HEK293 (cell line): Measurements from ENCODE around the gene SHLD1.
A peak's percentile ranks its signal among the peaks of the same experiment; 100 is the strongest.

Experiments used
- CTCF ChIA-PET: fragments of 350-600 bp; formaldehyde crosslinking; extraction: SDS; loops from one replicate; lab custom pipeline; 2021; ENCODE audit warnings: antibody characterized with exemption; lab: Yijun Ruan, JAX
- POLR2A ChIA-PET: fragments of 300-600 bp; formaldehyde crosslinking; extraction: SDS; loops from one replicate; lab custom pipeline; 2020; ENCODE audit warnings: antibody characterized with exemption, inconsistent platforms; lab: Yijun Ruan, JAX
- H3K27ac ChIP-seq: fragments of 200-500 bp; sonication (Bioruptor generic); 2 replicates; pipeline ENCODE4 v1.5.1; 2014; ENCODE audit warnings: low read depth, low read length, control low read depth, inconsistent platforms; ENCODE audit errors: extremely low read depth
- H3K36me3 ChIP-seq, 2 experiments: fragments of 200-500 bp in 1 of 2; sonication (Bioruptor generic) in 1 of 2; 1 replicate in 1 of 2; 2 replicates in 1 of 2; pipeline ENCODE4 v1.5.1; 2014 to 2017; ENCODE audit warnings: inconsistent platforms in 2 of 2, low read length in 2 of 2; ENCODE audit not compliant: control insufficient read depth in 2 of 2, insufficient read depth in 1 of 2
- H3K4me1 ChIP-seq: fragments of 200-500 bp; sonication (Bioruptor generic); 2 replicates; pipeline ENCODE4 v1.5.1; 2014; ENCODE audit warnings: mild to moderate bottlenecking, low read length, inconsistent platforms; ENCODE audit not compliant: control insufficient read depth, insufficient read depth
- H3K4me3 ChIP-seq: 2 replicates; pipeline ENCODE4 v1.5.1; 2011; ENCODE audit warnings: low read depth, mild to moderate bottlenecking, control low read depth, low read length, moderate library complexity
- H3K9me3 ChIP-seq: fragments of 200-500 bp; sonication (Bioruptor generic); 2 replicates; pipeline ENCODE4 v1.5.1; 2014; ENCODE audit warnings: low read depth, low read length, inconsistent platforms; ENCODE audit not compliant: control insufficient read depth, insufficient read depth
- GLIS1 ChIP-seq: fragments of 450-650 bp; formaldehyde crosslinking; IDR thresholded peaks from 2 replicates; pipeline ENCODE4 v1.5.1; 2016; ENCODE audit warnings: missing biosample characterization, missing genetic modification characterization
- HOXD13 ChIP-seq: sonication (generic); formaldehyde crosslinking; IDR thresholded peaks from 2 replicates; pipeline ENCODE4 v1.8.0; 2022; ENCODE audit warnings: missing genetic modification reagents, borderline replicate concordance
- IKZF3 ChIP-seq: fragments of 450-650 bp; IDR thresholded peaks from 2 replicates; pipeline ENCODE4 v1.5.0; 2018; ENCODE audit warnings: missing biosample characterization, mild to moderate bottlenecking, missing genetic modification characterization, moderate library complexity
- KLF1 ChIP-seq: fragments of 450-650 bp; formaldehyde crosslinking; IDR thresholded peaks from 2 replicates; pipeline ENCODE4 v1.5.1; 2016; ENCODE audit warnings: missing biosample characterization, missing genetic modification characterization
- KLF10 ChIP-seq: fragments of 450-650 bp; IDR thresholded peaks from 2 replicates; pipeline ENCODE4 v1.5.1; 2018; ENCODE audit warnings: missing biosample characterization, mild to moderate bottlenecking, missing genetic modification characterization
- KLF8 ChIP-seq: fragments of 450-650 bp; formaldehyde crosslinking; IDR thresholded peaks from 2 replicates; pipeline ENCODE4 v1.5.1; 2016; ENCODE audit warnings: missing biosample characterization, missing genetic modification characterization
- PBX3 ChIP-seq: sonication (generic); formaldehyde crosslinking; IDR thresholded peaks from 2 replicates; pipeline ENCODE4 v1.8.1; 2022; ENCODE audit warnings: mild to moderate bottlenecking, moderate library complexity, missing genetic modification reagents
- REPIN1 ChIP-seq: fragments of 450-650 bp; formaldehyde crosslinking; IDR thresholded peaks from 2 replicates; pipeline ENCODE4 v1.5.1; 2017; ENCODE audit warnings: missing biosample characterization, missing genetic modification characterization, low read depth
- SCRT1 ChIP-seq: fragments of 450-650 bp; formaldehyde crosslinking; IDR thresholded peaks from 2 replicates; pipeline ENCODE4 v1.5.1; 2016; ENCODE audit warnings: missing biosample characterization, missing genetic modification characterization, borderline replicate concordance
- TSHZ1 ChIP-seq: fragments of 450-650 bp; formaldehyde crosslinking; IDR thresholded peaks from 2 replicates; pipeline ENCODE4 v1.5.1; 2016; ENCODE audit warnings: missing biosample characterization, missing genetic modification characterization, borderline replicate concordance
- ZBTB20 ChIP-seq: fragments of 450-650 bp; formaldehyde crosslinking; IDR thresholded peaks from 2 replicates; pipeline ENCODE4 v1.5.1; 2016; ENCODE audit warnings: missing biosample characterization, missing genetic modification characterization
- ZIC2 ChIP-seq: fragments of 450-650 bp; formaldehyde crosslinking; IDR thresholded peaks from 2 replicates; pipeline ENCODE4 v1.5.1; 2016; ENCODE audit warnings: missing biosample characterization, missing genetic modification characterization
- ZNF114 ChIP-seq: fragments of 450-650 bp; formaldehyde crosslinking; IDR thresholded peaks from 2 replicates; pipeline ENCODE4 v1.5.0; 2017; ENCODE audit warnings: missing biosample characterization, missing genetic modification characterization
- ZNF184 ChIP-seq: fragments of 450-650 bp; IDR thresholded peaks from 2 replicates; pipeline ENCODE4 v1.5.1; 2018; ENCODE audit warnings: missing biosample characterization, mild to moderate bottlenecking, missing genetic modification characterization
- ZNF239 ChIP-seq: fragments of 450-650 bp; formaldehyde crosslinking; IDR thresholded peaks from 2 replicates; pipeline ENCODE4 v1.5.1; 2016; ENCODE audit warnings: missing biosample characterization, missing genetic modification characterization
- ZNF350 ChIP-seq: fragments of 450-650 bp; formaldehyde crosslinking; IDR thresholded peaks from 2 replicates; pipeline ENCODE4 v1.5.0; 2017; ENCODE audit warnings: missing biosample characterization, mild to moderate bottlenecking, missing genetic modification characterization
- ZNF416 ChIP-seq: fragments of 450-650 bp; formaldehyde crosslinking; IDR thresholded peaks from 2 replicates; pipeline ENCODE4 v1.5.1; 2016; ENCODE audit warnings: missing biosample characterization, missing genetic modification characterization
- ZNF449 ChIP-seq: fragments of 450-650 bp; formaldehyde crosslinking; IDR thresholded peaks from 2 replicates; pipeline ENCODE4 v1.5.1; 2017; ENCODE audit warnings: missing biosample characterization, mild to moderate bottlenecking, missing genetic modification characterization, moderate library complexity
- ZNF510 ChIP-seq: fragments of 450-650 bp; formaldehyde crosslinking; IDR thresholded peaks from 2 replicates; pipeline ENCODE4 v1.5.1; 2018; ENCODE audit warnings: mild to moderate bottlenecking, missing genetic modification characterization, missing biosample characterization; ENCODE audit not compliant: insufficient replicate concordance
- ZNF544 ChIP-seq: fragments of 450-650 bp; formaldehyde crosslinking; IDR thresholded peaks from 2 replicates; pipeline ENCODE4 v1.5.0; 2017; ENCODE audit warnings: missing biosample characterization, missing genetic modification characterization
- ZNF561 ChIP-seq: fragments of 450-650 bp; IDR thresholded peaks from 2 replicates; pipeline ENCODE4 v1.5.1; 2018; ENCODE audit warnings: missing biosample characterization, missing genetic modification characterization, borderline replicate concordance
- ZNF610 ChIP-seq: fragments of 450-650 bp; formaldehyde crosslinking; IDR thresholded peaks from 2 replicates; pipeline ENCODE4 v1.5.1; 2016; ENCODE audit warnings: missing biosample characterization, missing genetic modification characterization, borderline replicate concordance
- ZNF629 ChIP-seq: fragments of 450-650 bp; formaldehyde crosslinking; IDR thresholded peaks from 2 replicates; pipeline ENCODE4 v1.5.1; 2017; ENCODE audit warnings: missing biosample characterization, missing genetic modification characterization
- ZNF785 ChIP-seq: fragments of 450-650 bp; formaldehyde crosslinking; IDR thresholded peaks from 2 replicates; pipeline ENCODE4 v1.5.1; 2016; ENCODE audit warnings: missing biosample characterization, missing genetic modification characterization
- ZNF843 ChIP-seq: fragments of 450-650 bp; formaldehyde crosslinking; IDR thresholded peaks from 2 replicates; pipeline ENCODE4 v1.5.1; 2016; ENCODE audit warnings: missing biosample characterization, missing genetic modification characterization
- ZSCAN23 ChIP-seq: fragments of 450-650 bp; formaldehyde crosslinking; IDR thresholded peaks from 2 replicates; pipeline ENCODE4 v1.5.1; 2016; ENCODE audit warnings: missing biosample characterization, missing genetic modification characterization
- ZSCAN5A ChIP-seq: fragments of 450-650 bp; formaldehyde crosslinking; IDR thresholded peaks from 2 replicates; pipeline ENCODE4 v1.5.1; 2016; ENCODE audit warnings: missing biosample characterization, missing genetic modification characterization

Gene SHLD1

GRCh38 chr20:5843054-5843592 is 92.9 kb downstream of the SHLD1 start:
- CTCF ChIA-PET = interaction anchor here (0.6 to 1.1 kb wide), 2 partner anchors 9 to 22 kb away, joined by 3 to 5 read pairs; no protein-coding TSS in a partner anchor
- no peak overlapping the region for H3K4me3 ChIP-seq
- no peaks in the 10 kb centered on the region for H3K36me3 ChIP-seq
- POLR2A ChIA-PET = no interaction called here
- peaks cover 32% of the 10 kb centered on the region for H3K4me1 ChIP-seq
- TF ChIP-seq ZNF416 (tag by site-specific recombination) (no peak), ZNF544 (no peak), ZSCAN5A (no peak), ZNF785 (tag by site-specific recombination) (no peak), ZNF350 (no peak), ZNF184 (tag by site-specific recombination) (no peak), KLF1 (tag by site-specific recombination) (no peak), ZNF610 (no peak)
- no peaks in the 10 kb centered on the region; the same call in 1 of the 2 replicates for H3K9me3 ChIP-seq
- no peak overlapping the region for H3K27ac ChIP-seq

GRCh38 chr20:5844063-5844681 is 94.0 kb downstream of the SHLD1 start:
- ChIA-PET POLR2A (no interaction called here), CTCF (interaction anchor here (0.6 to 1.1 kb wide), 2 partner anchors 10 to 314 kb away, joined by 3 read pairs; no protein-coding TSS in a partner anchor)
- Histone ChIP-seq H3K4me3 (no peak overlapping the region), H3K9me3 (no peaks in the 10 kb centered on the region; the same call in 1 of the 2 replicates), H3K36me3 (no peaks in the 10 kb centered on the region), H3K27ac (no peak overlapping the region), H3K4me1 (peaks cover 37% of the 10 kb centered on the region)
- TF ChIP-seq IKZF3 (tag by site-specific recombination) (peak; percentile 87), ZNF510 (tag by site-specific recombination) (no peak), PBX3 (CRISPR knock-in tag) (no peak), ZNF843 (tag by site-specific recombination) (peak; percentile 70), ZIC2 (peak; percentile 96), KLF8 (tag by site-specific recombination) (peak; percentile 83), SCRT1 (no peak), ZNF561 (tag by site-specific recombination) (peak; percentile 69; the same call in 1 of the 2 replicates), KLF10 (peak; percentile 89), ZNF114 (no peak), HOXD13 (CRISPR knock-in tag) (0 out of 2 replicates have a peak, but pooled peaks have one; percentile 22), REPIN1 (tag by site-specific recombination) (no peak), ZSCAN23 (tag by site-specific recombination) (no peak; the same call in none of the 2 replicates), ZNF629 (peak; percentile 89), ZNF239 (tag by site-specific recombination) (no peak), TSHZ1 (tag by site-specific recombination) (peak; percentile 47), ZBTB20 (tag by site-specific recombination) (peak; percentile 37; the same call in 1 of the 2 replicates), ZNF449 (tag by site-specific recombination) (peak; percentile 46; the same call in 1 of the 2 replicates), GLIS1 (peak; percentile 97)
